ENCODE data around the gene EIF2B4. TPM values are rescaled to one million over a fixed set of nuclear protein-coding genes. Genes with fewer than 3 reads are reported as not detected.
A peak's percentile ranks its signal among the peaks of the same experiment; 100 is the strongest.

The EIF2B4 gene
- total and polyA plus RNA-seq, 2 of the 13 experiments (the other 11 are each of a cell fraction or from before 2014, with no cell fraction given) = 91.5 to 96.4 TPM

- no peak for TF ChIP-seq ZNF296 (CRISPR knock-in tag; conservative IDR thresholded peaks at IDR 0.05)
- TF ChIP-seq FOSL2 (CRISPR knock-in tag; IDR thresholded peaks at IDR 0.05) = peak; percentile 35
- TF ChIP-seq NCOR1 (IDR thresholded peaks at IDR 0.05; ENCODE audit: borderline replicate concordance, low read length) = peak; percentile 80
- no peak; the same call in 1 of the 2 replicates for TF ChIP-seq SMYD3 (CRISPR knock-in tag; IDR thresholded peaks at IDR 0.05)
- TF ChIP-seq GATAD1 (CRISPR knock-in tag; IDR thresholded peaks at IDR 0.05) = no peak
- TF ChIP-seq YEATS2 (CRISPR knock-in tag; IDR thresholded peaks at IDR 0.05; ENCODE audit: borderline replicate concordance) = no peak; the same call in 1 of the 2 replicates
- no peak for TF ChIP-seq ZNF468 (CRISPR knock-in tag; IDR thresholded peaks at IDR 0.05)
- TF ChIP-seq CREB1 (IDR thresholded peaks at IDR 0.05) = no peak
- peak; percentile 53; the same call in 1 of the 2 replicates for TF ChIP-seq CREB1 (CRISPR knock-in tag; IDR thresholded peaks at IDR 0.05)
- peak; percentile 45 for TF ChIP-seq ASH2L (IDR thresholded peaks at IDR 0.05; ENCODE audit: insufficient read length, low read depth, low read length)
- TF ChIP-seq TBX2 (CRISPR knock-in tag; IDR thresholded peaks at IDR 0.05; ENCODE audit: borderline replicate concordance) = peak; percentile 68; the same call in 1 of the 2 replicates
- no peak for TF ChIP-seq ZNF552 (CRISPR knock-in tag; IDR thresholded peaks at IDR 0.05; ENCODE audit: borderline replicate concordance)
- no peak; the same call in 1 of the 2 replicates for TF ChIP-seq IKZF5 (CRISPR knock-in tag; IDR thresholded peaks at IDR 0.05)
- no peak for TF ChIP-seq TIGD3 (CRISPR knock-in tag; IDR thresholded peaks at IDR 0.05; ENCODE audit: borderline replicate concordance)
- peak; percentile 33; the same call in 1 of the 2 replicates for TF ChIP-seq ERF (CRISPR knock-in tag; IDR thresholded peaks at IDR 0.05)
- TF ChIP-seq ZNF687 (CRISPR knock-in tag; IDR thresholded peaks at IDR 0.05) = peak; percentile 53; the same call in 1 of the 2 replicates
- peak; percentile 31; the same call in 1 of the 2 replicates for TF ChIP-seq THRA (CRISPR knock-in tag; IDR thresholded peaks at IDR 0.05; ENCODE audit: borderline replicate concordance)
- no peak for TF ChIP-seq ZNF558 (CRISPR knock-in tag; IDR thresholded peaks at IDR 0.05; ENCODE audit: borderline replicate concordance)
- no peak for TF ChIP-seq GMEB2 (CRISPR knock-in tag; IDR thresholded peaks at IDR 0.05; ENCODE audit: low read depth)
Observed at GRCh38 chr2:27353762-27354596, 16.2 kb downstream of the EIF2B4 start (continued).
